HFF-Myc (cell line): Measurements from ENCODE around the gene GPSM3.

Experiments used
- DNase-seq: peaks from one replicate; pipeline ENCODE4 v3.0.0-alpha.2; 2011; ENCODE audit warnings: low read depth; ENCODE audit errors: extremely low read depth
- H3K4me3 ChIP-seq: replicated peaks from 2 replicates; pipeline ENCODE4 v1.5.1; 2011; ENCODE audit warnings: low read depth, mild to moderate bottlenecking, control low read depth, low read length
- CTCF ChIP-seq: IDR thresholded peaks from 2 replicates; pipeline ENCODE4 v1.5.1; 2012; ENCODE audit warnings: mild to moderate bottlenecking, low read depth, low read length, control low read depth; ENCODE audit errors: missing control alignments

The GPSM3 gene

GRCh38 chr6:32171234-32171633 lies 21.2 kb downstream of the GPSM3 start:
- no peak for TF ChIP-seq CTCF
- no peak for DNase-seq
- no peak overlapping the region for H3K4me3 ChIP-seq

DNA sequence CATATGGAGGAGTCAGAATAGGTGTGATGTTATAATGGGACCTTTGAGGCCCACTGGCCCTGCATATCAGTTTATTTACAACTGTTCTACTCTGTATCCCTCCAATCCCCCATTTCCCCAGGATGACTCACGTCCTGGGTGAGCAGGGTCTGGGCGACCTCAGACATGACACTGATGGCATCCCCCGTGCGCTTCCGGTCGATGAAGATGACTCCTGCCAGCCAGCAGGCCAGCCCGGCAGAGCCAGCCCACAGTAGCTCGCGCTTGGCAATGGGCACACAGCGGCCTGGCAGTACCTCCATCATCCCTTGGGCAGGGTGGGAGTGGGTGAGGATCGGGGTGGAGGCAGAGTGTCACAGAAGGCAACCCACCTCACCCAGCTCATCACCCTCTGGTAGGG lies 22.1 kb downstream of the GPSM3 start:
- no peak overlapping the region for H3K4me3 ChIP-seq
- DNase-seq: no peak
- no peak for TF ChIP-seq CTCF

DNA sequence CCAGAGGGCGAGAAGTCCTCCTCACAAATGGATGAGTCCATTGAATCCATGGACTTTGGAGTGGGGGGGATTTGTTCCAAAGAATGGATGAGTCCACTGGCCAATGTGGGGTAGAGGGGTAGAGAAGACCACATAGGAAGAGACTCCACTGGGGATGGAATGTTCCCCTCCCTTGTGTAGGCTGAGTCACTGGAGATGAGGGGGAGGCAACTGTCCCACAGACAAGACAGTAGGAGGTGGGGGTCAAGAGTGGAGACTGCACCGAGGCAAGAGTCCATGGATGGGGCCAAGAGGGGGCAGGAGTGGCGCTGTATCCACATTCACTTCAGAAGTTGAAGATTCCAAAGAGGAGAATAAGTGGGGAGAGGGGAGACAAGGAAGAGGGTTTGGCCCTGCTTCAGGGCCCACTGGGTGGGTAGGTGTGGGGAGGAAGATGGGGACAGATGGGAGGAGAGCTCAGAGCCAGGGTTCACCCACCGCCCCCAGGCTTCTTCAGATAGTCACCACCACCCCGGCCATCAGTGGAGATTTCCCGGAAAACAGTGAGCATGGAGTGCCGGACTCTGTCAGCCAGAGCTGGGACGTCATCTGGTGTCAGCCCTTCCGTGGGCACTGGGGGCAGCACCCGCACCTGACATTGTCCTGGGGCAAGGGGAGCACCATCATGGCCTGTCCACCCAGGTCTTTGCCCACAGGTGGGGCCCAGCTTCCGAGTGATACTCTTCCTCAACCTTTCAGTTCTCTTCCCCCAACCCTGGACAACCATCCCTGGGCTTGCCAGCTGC lies 23.4 kb downstream of the GPSM3 start:
- no peak for TF ChIP-seq CTCF
- no peak overlapping the region for H3K4me3 ChIP-seq
- DNase-seq: no peak

DNA sequence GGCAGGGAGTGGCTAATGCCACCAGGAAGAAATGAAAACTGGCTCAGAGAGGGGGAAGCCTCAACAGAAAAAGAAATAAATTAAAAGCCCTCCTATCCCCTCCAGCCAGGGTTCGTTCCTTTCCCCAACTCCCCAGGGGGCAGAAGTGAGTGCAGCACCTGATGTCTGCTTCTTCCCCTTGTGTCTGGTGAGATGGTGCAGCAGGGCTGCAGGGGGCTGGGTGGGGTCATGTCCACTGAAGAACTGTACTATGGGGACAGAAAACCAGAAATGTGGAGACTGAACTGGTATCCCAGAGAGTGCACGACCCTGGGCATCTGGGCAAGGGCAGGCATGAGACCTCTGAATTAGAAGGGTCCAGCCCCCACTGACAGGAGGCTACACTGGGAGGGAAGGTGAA lies 24.1 kb downstream of the GPSM3 start:
- no peak overlapping the region for H3K4me3 ChIP-seq
- no peak for TF ChIP-seq CTCF
- no peak for DNase-seq

GRCh38 chr6:32167761-32168262 lies 24.6 kb downstream of the GPSM3 start:
- DNase-seq: no peak
- no peak overlapping the region for H3K4me3 ChIP-seq
- TF ChIP-seq CTCF: no peak

- no peak overlapping the region for H3K4me3 ChIP-seq
- TF ChIP-seq CTCF: no peak
- DNase-seq: no peak
These were observed 25.2 kb downstream of the GPSM3 start for GRCh38 chr6:32167154-32167760.
